ENCODE results near the gene SEC63. TPM values are rescaled to one million over a fixed set of nuclear protein-coding genes. Genes with fewer than 3 reads are reported as not detected.
"Not testable (repeated sequence)": the region's sequence is repeated elsewhere in the genome, so short reads cannot be mapped to it uniquely, and the experiment has no call there.

Gene SEC63
- total RNA-seq, 4 donors from 2014 or later, result 34.8 to 80.9 (median 41.3) TPM

- no peaks in the 10 kb centered on the region for H3K9me3 ChIP-seq
- H3K27ac ChIP-seq, result no peak overlapping the region
- no peak overlapping the region for H3K4me3 ChIP-seq
- TF ChIP-seq, protein P1, sequence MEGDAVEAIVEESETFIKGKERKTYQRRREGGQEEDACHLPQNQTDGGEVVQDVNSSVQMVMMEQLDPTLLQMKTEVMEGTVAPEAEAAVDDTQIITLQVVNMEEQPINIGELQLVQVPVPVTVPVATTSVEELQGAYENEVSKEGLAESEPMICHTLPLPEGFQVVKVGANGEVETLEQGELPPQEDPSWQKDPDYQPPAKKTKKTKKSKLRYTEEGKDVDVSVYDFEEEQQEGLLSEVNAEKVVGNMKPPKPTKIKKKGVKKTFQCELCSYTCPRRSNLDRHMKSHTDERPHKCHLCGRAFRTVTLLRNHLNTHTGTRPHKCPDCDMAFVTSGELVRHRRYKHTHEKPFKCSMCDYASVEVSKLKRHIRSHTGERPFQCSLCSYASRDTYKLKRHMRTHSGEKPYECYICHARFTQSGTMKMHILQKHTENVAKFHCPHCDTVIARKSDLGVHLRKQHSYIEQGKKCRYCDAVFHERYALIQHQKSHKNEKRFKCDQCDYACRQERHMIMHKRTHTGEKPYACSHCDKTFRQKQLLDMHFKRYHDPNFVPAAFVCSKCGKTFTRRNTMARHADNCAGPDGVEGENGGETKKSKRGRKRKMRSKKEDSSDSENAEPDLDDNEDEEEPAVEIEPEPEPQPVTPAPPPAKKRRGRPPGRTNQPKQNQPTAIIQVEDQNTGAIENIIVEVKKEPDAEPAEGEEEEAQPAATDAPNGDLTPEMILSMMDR (IDR thresholded peaks at IDR 0.05), result no peak
- TF ChIP-seq POLR2A (IDR thresholded peaks at IDR 0.05), result no peak
- DNase-seq, result no peak
- peaks cover 0 to 13% (median 0%) of the 10 kb centered on the region in 4 donors for H3K4me1 ChIP-seq
- H3K36me3 ChIP-seq, result no peaks in the 10 kb centered on the region
- no peaks in the 10 kb centered on the region for H3K27me3 ChIP-seq
These were observed 14.2 kb downstream of the SEC63 start for GRCh38 chr6:107943626-107944439.

DNA sequence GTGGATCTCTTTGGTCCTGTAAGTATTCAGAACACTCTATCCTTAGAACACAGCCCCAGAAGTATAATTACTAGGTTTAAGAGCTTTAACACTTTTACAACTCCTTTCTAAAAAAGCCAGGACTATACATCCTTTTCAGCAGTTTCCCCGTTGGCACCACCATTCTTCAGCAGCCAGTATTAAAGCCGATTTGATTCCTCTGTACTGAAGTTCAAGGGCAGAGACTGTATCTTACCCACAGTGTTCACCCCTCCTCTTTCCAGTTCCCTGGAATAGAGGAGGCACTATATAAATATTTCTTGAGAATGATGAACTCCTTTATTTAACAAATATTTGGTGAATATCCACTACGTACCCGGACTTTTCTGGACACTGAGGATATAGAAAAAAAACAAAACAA, 15.9 kb downstream of the SEC63 start:
- Histone ChIP-seq H3K27me3 (no peaks in the 10 kb centered on the region), H3K4me1 (peaks cover 0 to 13% (median 0%) of the 10 kb centered on the region in 4 donors), H3K36me3 (no peaks in the 10 kb centered on the region), H3K4me3 (no peak overlapping the region), H3K9me3 (no peaks in the 10 kb centered on the region), H3K27ac (no peak overlapping the region)
- no peak for DNase-seq
- TF ChIP-seq POLR2A (IDR thresholded peaks at IDR 0.05), result no peak
- TF ChIP-seq, protein P1 (IDR thresholded peaks at IDR 0.05), result no peak

- no peak for TF ChIP-seq POLR2A (IDR thresholded peaks at IDR 0.05)
- TF ChIP-seq, protein P1 (IDR thresholded peaks at IDR 0.05), result no peak
- Histone ChIP-seq H3K36me3 (no peaks in the 10 kb centered on the region), H3K27me3 (no peaks in the 10 kb centered on the region), H3K4me3 (no peak overlapping the region), H3K4me1 (peaks cover 0 to 13% (median 0%) of the 10 kb centered on the region in 4 donors), H3K9me3 (no peaks in the 10 kb centered on the region), H3K27ac (no peak overlapping the region)
- no peak for DNase-seq
These were observed 16.4 kb downstream of the SEC63 start for GRCh38 chr6:107941627-107942026.

GRCh38 chr6:107941199-107941598, 16.8 kb downstream of the SEC63 start:
- Histone ChIP-seq H3K4me1 (peaks cover 0 to 13% (median 0%) of the 10 kb centered on the region in 4 donors), H3K36me3 (no peaks in the 10 kb centered on the region), H3K4me3 (no peak overlapping the region), H3K27me3 (no peaks in the 10 kb centered on the region), H3K9me3 (no peaks in the 10 kb centered on the region), H3K27ac (no peak overlapping the region)
- no peak for DNase-seq
- no peak for TF ChIP-seq POLR2A (IDR thresholded peaks at IDR 0.05)
- TF ChIP-seq, protein P1 (IDR thresholded peaks at IDR 0.05), result no peak

- not testable (repeated sequence) for H3K4me1 ChIP-seq, DNase-seq, H3K4me3 ChIP-seq
These were observed 21.1 kb downstream of the SEC63 start for GRCh38 chr6:107936910-107937292.

DNA sequence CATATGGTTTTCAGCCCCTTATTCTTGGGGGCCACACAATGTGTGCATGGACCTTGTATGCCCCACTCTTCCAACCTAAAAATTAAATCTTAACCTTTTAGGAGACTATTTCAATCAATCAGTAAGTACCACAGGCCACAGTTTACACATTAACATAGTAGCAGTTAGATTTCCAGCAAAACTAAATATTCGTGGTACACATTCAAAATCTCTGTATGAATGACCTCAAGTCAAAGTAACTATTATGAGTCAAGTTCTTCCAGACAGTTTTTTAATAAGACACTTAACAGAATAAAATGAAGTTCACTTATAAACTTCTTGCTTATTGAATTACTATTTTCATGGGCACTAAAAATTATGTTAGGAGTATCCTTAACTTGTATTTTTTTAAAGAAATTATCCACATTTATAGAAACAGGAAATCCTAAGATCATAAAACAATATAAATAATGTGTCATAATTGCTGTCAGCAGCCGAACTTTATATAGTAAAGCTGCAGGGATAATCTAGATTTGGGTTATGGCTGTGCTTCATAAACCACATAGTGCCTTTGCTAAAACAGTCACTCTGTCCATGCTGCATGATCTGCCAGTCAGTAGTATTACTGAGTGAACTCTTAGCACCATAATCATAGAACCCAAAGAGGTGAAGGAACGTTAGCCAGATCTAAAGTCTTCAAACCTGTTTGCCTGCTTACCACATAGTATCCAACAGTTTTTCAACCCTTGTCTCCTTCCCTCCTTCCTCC, 21.7 kb downstream of the SEC63 start:
- DNase-seq, result no peak
- no peak overlapping the region for H3K27ac ChIP-seq
- peaks cover 0 to 3% (median 0%) of the 10 kb centered on the region in 4 donors for H3K9me3 ChIP-seq
- H3K27me3 ChIP-seq, result no peaks in the 10 kb centered on the region
- H3K36me3 ChIP-seq, result no peaks in the 10 kb centered on the region
- no peak overlapping the region for H3K4me3 ChIP-seq
- peaks cover 0 to 2% (median 0%) of the 10 kb centered on the region in 4 donors for H3K4me1 ChIP-seq
- TF ChIP-seq POLR2A (IDR thresholded peaks at IDR 0.05), result no peak
- TF ChIP-seq, protein P1 (IDR thresholded peaks at IDR 0.05), result no peak

More at GRCh38 chr6:107936910-107937292, 21.1 kb downstream of the SEC63 start:
- not testable (repeated sequence) for H3K27me3 ChIP-seq, H3K9me3 ChIP-seq, H3K36me3 ChIP-seq, H3K27ac ChIP-seq

DNA sequence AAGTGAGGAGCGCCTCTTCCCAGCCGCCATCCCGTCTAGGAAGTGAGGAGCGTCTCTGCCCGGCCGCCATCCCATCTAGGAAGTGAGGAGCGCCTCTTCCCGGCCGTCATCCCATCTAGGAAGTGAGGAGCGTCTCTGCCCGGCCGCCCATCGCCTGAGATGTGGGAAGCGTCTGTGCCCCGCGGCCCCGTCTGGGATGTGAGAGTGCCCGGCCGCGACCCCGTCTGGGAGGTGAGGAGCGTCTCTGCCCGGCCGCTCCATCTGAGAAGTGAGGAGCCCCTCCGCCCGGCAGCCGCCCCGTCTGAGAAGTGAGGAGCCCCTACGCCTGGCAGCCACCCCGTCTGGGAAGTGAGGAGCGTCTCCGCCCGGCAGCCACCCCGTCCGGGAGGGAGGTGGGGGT, 23.8 kb downstream of the SEC63 start:
- DNase-seq, H3K4me3 ChIP-seq, H3K9me3 ChIP-seq, H3K27ac ChIP-seq, H3K27me3 ChIP-seq, H3K36me3 ChIP-seq, H3K4me1 ChIP-seq: not testable (repeated sequence)
